ENCODE data around the gene CUX1.

DNA sequence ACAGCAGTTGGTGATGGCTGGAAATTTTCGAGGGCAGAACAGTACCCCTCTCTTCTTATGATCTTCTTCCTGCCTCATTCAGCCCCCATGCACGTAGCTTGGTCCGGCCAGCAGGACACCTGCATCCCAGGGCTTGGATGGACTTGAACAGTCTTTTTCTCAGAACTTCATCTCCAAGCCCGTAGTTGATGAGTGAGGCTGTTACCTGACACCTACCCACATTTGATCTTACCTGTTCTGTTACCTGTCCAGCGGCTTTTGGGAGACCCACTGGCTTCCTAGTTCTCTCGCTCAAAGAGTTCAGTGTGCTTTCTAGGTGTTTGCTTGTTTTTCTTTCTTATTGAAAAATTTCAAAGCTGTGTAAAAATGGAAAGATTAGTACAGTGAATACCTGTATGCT, 212.2 kb downstream of the CUX1 start:
- no peak for TF ChIP-seq CTCF (IDR thresholded peaks at IDR 0.05)
- no peak for TF ChIP-seq POLR2A (IDR thresholded peaks at IDR 0.05)

Measured in lower leg skin (tissue), 3 donors.